Kidney epithelial cell (primary cell): ENCODE data around the gene TRIM29. TPM values are rescaled to one million over a fixed set of nuclear protein-coding genes. Genes with fewer than 3 reads are reported as not detected.
"Not testable (repeated sequence)": the region's sequence is repeated elsewhere in the genome, so short reads cannot be mapped to it uniquely, and the experiment has no call there.

Experiments used
- DNase-seq: peaks from one replicate; pipeline ENCODE4 v3.0.0-alpha.2; 2010; ENCODE audit warnings: low read depth
- H3K27me3 ChIP-seq: 2 replicates; pipeline ENCODE4 v1.6.0; 2011; ENCODE audit warnings: low read length; ENCODE audit not compliant: control insufficient read depth, insufficient read depth
- H3K36me3 ChIP-seq: 2 replicates; pipeline ENCODE4 v1.5.1; 2011; ENCODE audit warnings: low read length; ENCODE audit not compliant: control insufficient read depth, insufficient read depth
- H3K4me3 ChIP-seq: 2 replicates; pipeline ENCODE4 v1.5.1; 2011; ENCODE audit warnings: low read depth, mild to moderate bottlenecking, control low read depth, low read length
- total RNA-seq: library from RNA; depleted of rRNA; stranded (reverse); fragments of >200 nt; gene quantifications from 2 replicates; pipeline ENCODE4 v1.2.3, GENCODE V29; 2015
- TF ChIP-seq, protein P1 (sequence below): IDR thresholded peaks from 2 replicates; pipeline ENCODE4 v1.5.1; 2011; ENCODE audit warnings: mild to moderate bottlenecking, moderate library complexity, low read length, control low read depth, inconsistent platforms; ENCODE audit not compliant: insufficient read depth, poor library complexity, severe bottlenecking

TRIM29 gene
- total RNA-seq, 1 donor from 2014 or later, result 0.29 TPM

DNA sequence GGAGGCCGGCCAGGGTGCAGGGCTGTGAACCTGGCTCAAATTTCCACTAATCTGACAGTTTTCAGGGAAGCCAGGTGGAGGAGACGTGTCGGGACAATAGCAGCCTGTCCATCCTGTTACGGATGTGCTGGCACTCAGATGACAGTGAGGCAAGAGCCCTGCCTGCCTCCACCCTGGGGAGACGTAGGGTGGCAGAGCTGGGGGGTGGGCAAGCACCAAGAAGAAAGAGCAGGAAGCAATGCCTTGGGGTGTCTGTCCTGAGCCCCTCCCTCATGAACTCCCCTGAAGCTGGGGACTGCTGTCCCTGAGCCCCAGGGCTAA is 10.0 kb upstream of the TRIM29 start:
- Histone ChIP-seq H3K27me3 (peaks cover 34% of the 10 kb centered on the region), H3K4me3 (no peak overlapping the region), H3K36me3 (no peaks in the 10 kb centered on the region)
- DNase-seq, result no peak
- TF ChIP-seq, protein P1, sequence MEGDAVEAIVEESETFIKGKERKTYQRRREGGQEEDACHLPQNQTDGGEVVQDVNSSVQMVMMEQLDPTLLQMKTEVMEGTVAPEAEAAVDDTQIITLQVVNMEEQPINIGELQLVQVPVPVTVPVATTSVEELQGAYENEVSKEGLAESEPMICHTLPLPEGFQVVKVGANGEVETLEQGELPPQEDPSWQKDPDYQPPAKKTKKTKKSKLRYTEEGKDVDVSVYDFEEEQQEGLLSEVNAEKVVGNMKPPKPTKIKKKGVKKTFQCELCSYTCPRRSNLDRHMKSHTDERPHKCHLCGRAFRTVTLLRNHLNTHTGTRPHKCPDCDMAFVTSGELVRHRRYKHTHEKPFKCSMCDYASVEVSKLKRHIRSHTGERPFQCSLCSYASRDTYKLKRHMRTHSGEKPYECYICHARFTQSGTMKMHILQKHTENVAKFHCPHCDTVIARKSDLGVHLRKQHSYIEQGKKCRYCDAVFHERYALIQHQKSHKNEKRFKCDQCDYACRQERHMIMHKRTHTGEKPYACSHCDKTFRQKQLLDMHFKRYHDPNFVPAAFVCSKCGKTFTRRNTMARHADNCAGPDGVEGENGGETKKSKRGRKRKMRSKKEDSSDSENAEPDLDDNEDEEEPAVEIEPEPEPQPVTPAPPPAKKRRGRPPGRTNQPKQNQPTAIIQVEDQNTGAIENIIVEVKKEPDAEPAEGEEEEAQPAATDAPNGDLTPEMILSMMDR, result no peak

DNA sequence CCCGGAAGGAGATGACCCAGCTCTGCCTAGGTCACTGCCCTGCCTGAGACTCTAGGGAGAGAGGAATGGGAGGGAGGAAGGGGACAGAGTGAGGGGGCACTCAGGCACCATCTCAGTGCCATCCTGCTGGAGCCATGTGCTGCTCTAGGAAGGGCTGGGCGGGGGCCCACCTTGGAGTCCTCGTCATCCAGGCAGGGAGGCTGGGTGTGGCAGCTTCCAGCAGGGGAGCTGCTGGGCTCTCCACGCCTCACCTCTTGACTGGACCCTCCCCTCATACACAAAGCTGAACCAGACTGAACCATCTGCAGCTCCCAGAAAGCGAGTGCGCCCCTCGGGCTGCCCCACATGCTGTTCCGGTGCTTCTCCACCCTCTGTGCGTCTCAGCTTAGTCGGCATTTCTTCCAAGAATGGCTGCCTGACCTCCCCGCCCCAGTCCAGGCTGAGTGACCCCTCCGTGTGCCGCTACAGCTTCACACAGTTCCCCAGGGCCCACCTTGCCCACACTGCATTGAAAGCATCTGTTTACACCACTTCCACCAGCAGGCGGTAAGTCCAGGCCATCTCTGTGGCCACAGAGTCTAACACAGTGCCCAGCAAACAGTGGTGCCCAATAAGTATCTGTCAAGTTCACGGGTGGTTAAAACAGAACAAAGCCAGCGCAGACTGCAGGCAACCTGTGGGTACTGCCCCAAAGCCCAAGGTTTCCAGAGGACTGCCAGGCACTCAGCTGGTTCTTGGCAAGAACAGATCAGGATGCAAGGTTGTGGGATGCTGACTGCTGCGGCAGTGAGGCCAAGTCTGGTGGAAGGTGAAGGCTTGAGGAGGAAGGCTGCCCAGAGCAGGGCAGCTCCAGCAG is 9.4 kb upstream of the TRIM29 start:
- TF ChIP-seq, protein P1, result no peak
- H3K4me3 ChIP-seq, result no peak overlapping the region
- no peak for DNase-seq
- H3K36me3 ChIP-seq, result no peaks in the 10 kb centered on the region
- peaks cover 34% of the 10 kb centered on the region for H3K27me3 ChIP-seq

DNA sequence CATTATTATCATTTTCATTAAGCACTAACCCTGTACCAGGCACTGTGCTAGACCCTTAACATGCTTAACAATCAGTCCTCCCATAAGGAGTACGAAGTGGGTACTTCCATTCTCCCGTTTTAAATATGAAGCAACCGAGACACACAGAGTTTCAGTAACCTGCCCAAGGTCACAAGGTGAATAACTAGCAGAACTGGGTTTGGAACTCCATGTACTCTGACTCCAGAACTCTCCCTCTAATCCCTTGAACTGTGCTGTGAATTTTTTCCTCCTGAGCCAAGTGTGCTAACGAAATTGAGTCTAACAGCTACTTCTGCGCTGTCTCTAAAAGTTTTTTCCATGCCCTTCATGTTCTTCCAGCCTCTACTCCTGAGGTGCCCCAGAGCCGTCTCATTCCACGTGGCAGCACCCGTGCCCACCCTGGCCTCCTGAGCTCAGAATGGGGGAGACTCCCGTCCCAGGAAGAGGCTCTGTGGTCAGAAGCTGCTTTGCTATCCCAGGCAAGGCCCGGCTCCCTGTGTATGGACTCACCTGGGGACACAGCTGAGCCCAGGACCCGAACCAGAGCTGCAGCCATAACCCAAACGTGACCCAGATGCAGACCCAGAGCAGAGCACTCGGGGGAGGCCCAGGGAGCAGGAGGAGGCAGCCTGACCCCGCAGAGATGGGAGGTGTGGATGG is 8.6 kb upstream of the TRIM29 start:
- no peak for DNase-seq
- TF ChIP-seq, protein P1, result no peak
- Histone ChIP-seq H3K36me3 (no peaks in the 10 kb centered on the region), H3K27me3 (peaks cover 39% of the 10 kb centered on the region), H3K4me3 (no peak overlapping the region)

DNA sequence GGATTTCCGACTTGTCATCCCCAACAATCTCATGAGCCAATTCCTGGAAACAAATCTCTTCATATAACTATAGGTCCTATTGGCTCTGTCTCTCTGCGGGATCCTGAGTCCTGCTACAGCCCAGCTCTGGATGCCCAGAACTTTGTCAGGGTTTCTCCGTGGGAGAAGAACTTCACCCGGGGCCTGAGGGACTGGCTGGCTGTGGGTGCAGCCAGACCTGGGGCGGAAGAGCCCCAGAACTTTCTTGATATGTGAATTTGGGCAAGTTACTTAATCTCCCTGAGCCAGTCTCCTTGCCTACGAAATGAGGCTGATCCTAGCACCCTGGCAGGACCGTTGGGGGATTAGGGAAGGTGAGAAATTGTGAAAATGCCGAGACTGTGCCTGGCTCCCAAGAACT is 6.6 kb upstream of the TRIM29 start:
- Histone ChIP-seq H3K4me3 (no peak overlapping the region), H3K36me3 (no peaks in the 10 kb centered on the region), H3K27me3 (peaks cover 45% of the 10 kb centered on the region)
- DNase-seq, result no peak
- TF ChIP-seq, protein P1, result no peak

DNA sequence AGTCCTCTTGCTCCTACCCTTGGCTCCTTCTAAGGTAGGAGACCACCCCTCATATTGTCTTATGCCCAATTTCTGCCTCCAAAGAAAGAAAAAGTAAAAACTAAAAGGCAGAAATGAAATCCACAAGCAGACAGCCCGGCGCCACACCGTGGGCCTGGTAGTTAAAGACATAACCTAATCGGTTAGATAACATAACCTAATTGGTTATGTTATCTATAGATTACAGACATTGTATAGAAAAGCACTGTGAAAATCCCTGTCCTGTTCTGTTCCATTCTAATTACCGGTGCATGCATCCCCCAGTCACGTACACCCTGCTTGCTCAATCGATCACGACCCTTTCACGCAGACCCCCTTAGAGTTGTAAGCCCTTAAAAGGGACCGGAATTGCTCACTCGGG is 5.6 kb upstream of the TRIM29 start:
- peaks cover 49% of the 10 kb centered on the region for H3K27me3 ChIP-seq
- H3K36me3 ChIP-seq, DNase-seq, H3K4me3 ChIP-seq: not testable (repeated sequence)

DNA sequence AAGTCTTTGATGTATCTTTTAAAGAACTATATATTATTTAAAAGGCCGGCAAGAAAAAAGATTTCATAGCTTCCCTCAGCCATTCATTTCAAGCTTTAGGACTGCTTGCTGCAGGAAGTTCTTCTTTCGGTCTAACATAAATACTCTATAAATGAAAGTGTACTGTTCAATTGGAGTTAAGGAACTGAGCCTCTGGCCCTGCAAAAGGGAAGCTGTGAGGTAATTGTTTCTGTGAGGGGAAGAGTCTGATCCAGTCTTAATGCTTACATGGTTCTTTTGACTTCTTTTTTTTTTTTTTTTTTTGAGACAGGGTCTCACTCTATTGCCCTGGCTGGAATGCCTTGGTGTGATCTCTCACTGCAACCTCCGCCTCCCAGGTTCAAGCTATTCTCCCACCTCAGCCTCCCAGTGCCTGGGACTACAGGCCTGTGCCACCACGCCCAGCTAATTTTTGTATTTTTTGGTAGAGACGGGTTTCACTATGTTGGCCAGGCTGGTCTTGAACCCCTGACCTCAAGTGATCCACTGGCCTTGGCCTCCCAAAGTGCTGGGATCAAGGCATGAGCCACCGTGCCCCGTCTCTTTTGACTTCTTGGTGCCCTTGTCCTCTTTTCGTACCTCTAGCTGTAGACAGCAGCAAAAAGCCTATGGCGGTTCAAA is 4.7 kb upstream of the TRIM29 start:
- TF ChIP-seq, protein P1, result no peak
- H3K27me3 ChIP-seq, result peaks cover 44% of the 10 kb centered on the region

More for the DNA sequence above, 4.7 kb upstream of the TRIM29 start:
- Histone ChIP-seq H3K36me3 (no peaks in the 10 kb centered on the region), H3K4me3 (no peak overlapping the region)
- DNase-seq, result no peak
